ACHN (cell line): ENCODE data around the gene HSF2BP.
A peak's percentile ranks its signal among the peaks of the same experiment; 100 is the strongest.
"Not testable (repeated sequence)": the region's sequence is repeated elsewhere in the genome, so short reads cannot be mapped to it uniquely, and the experiment has no call there.

Experiments used
- DNase-seq: peaks from one replicate; pipeline ENCODE4 v3.0.0-alpha.2; 2015
- in situ Hi-C: cut with HindIII; loops from 2 replicates; pipeline ENCODE4 v1.10.0; 2017; ENCODE audit warnings: low sequenced_read_pairs, low pct_ligation_motif_present, low pct_unique_long_range_greater_than_20kb

HSF2BP gene

DNA sequence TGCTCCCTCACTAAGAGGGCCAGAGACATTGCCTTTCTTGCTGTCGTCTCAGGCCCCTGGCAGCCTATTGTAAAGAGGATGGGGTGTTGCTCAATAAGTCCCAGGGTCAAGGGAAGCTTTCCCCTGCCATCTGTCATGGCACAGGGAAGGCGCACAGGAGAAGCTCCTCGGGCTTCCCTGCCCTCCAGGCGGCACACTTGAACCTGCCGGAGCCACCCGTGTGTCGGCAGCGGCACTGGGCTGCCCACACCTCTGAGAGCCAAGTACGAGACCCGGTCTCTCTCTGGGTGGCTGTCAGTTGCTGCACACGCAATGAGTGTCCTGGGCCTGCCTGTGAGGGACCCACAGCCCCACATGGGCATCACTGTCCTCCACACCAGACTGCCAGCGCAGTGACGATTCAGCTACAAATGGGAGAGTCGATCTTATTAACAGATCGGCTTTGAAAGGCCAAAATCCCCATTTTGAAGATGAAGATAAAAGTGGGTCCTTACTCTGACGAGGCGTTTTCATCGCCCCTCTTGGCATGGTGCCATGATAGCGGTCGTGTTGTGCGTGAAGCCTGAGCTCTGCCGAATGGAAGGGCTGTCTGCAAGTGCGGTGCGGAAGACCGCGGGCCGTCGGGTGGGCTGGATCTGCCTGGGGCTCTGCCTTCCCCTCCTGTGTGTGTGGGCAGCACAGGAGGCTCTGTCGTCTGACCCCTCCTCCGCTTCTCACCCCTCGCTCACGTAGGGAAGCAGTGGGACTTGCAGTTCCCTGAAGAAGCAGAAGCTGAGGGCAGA lies 30.5 kb upstream of the HSF2BP start:
- in situ Hi-C loops = no loop called here

GRCh38 chr21:43688906-43689305 lies 29.6 kb upstream of the HSF2BP start:
- DNase-seq = no peak
- in situ Hi-C loops = no loop called here

More for the DNA sequence above, 30.5 kb upstream of the HSF2BP start:
- no peak for DNase-seq

DNA sequence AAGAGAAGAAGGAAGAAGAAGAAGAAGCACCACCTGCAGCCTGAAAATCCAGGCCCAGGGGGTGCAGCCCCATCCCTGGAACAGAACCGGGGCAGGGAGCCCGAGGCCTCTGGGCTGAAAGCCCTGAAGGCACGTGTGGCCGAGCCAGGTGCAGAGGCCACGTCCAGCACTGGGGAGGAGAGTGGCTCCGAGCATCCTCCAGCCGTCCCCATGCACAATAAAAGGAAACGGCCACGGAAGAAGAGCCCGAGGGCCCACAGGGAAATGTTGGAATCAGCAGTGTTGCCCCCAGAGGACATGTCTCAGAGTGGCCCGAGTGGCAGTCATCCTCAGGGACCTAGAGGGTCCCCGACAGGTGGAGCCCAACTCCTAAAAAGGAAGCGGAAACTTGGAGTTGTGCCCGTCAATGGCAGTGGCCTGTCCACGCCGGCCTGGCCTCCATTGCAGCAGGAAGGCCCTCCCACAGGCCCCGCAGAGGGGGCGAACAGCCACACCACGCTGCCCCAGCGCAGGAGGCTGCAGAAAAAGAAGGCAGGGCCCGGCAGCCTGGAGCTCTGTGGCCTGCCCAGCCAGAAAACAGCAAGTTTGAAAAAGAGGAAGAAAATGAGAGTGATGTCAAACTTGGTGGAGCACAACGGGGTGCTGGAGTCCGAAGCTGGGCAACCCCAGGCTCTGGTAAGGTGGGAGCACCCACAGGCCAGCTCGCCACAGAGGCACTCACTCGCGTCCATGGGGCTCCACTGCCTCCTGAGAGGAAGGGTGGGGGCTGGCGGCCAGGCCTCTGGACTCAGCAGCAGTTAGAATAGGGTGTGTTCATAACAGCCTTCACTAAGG lies 28.5 kb upstream of the HSF2BP start:
- DNase-seq = no peak
- in situ Hi-C loops = no loop called here

DNA sequence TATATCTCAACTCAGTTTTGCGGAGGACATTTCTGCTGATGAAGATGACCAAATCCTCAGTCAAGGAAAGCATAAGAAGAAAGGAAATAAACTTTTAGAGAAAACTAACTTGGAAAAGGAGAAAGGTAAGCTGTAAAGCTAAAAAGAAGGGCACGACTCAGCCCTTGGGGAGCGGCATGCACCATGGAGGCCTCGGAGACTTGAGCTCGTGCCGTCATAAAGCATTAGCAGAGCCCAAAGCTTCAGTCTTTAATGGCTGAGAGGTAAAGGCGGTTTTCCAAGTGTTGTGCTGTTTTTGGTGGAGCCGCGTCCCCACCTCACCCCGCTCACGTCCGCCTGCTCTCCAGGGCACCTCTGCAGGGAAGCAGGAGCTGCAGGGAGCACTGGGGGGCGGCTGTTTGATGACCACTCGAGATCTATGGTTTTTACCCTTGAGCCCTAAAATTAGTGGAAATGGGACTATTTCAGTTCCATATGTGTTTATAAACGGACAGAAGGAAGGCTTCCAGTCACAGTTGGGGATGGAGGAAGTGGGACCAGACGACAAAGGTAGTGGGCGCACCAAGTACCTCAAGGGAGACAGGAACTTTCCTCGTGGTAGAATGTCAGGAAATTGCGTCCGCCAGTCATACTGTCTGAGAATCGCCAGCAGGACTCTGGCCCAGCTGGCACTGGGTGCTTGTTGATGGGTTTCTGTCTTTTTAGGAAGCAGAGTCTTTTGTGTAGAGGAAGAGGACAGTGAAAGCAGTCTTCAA lies 27.7 kb upstream of the HSF2BP start:
- DNase-seq = no peak
- in situ Hi-C loops = no loop called here

GRCh38 chr21:43684424-43684823 lies 25.1 kb upstream of the HSF2BP start:
- in situ Hi-C loops = no loop called here
- DNase-seq = no peak

DNA sequence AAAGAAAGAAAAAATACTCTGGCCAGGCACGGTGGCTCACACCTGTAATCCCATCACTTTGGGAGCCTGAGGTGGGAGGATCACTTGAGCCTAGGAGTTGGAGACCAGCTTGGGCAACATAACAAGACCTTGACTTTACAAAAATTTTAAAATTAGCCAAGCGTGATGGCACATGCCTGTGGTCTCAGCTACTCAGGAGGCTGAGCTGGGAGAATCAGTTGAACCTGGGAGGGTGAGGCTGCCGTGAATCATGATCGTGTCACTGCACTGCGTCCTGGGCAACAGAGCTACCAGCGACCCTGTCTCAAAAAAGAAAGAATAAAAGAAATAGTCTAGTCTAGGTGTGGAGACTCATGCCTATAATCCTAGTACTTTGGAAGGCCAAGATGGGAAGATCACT lies 22.4 kb upstream of the HSF2BP start:
- in situ Hi-C loops = no loop called here
- DNase-seq = peak; percentile 37

DNA sequence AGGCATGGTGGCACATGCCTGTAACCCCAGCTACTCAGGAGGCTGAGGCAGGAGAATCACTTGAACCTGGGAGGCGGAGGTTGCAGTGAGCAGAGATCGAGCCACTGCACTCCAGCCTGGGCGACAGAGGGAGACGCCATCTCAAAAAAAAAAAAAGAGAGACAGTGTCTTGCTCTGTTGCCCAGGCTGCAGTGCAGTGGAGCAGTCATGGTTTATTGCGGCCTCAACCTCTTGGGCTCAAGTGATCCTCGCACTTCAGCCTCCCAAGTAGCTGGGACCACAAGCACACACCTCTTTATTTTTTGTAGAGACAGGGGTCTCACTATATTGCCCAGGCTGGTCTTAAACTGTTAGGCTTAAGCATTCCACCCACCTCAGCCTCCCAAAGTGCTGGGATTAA lies 21.1 kb upstream of the HSF2BP start:
- DNase-seq, in situ Hi-C loops: not testable (repeated sequence)

DNA sequence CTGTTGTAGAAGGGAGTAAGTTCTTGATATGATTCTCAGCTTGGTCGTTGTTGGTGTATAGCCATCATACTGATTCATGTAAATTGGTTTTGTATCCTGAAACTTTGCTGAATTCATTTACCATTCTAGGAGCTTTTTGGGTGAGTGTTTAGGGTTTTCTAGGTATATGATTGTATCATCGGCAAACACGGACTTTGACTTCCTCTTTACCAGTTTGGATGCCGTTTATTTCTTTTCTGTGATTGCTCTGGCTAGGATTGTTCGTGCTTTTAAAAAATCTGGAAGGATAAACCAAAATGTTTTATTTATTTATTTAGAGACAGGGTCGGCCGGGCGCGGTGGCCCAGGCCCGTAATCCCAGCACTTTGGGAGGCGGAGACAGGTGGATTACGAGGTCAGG lies 20.7 kb upstream of the HSF2BP start:
- in situ Hi-C loops = no loop called here
- no peak for DNase-seq

- in situ Hi-C loops = no loop called here
- DNase-seq = no peak
These were observed 17.1 kb upstream of the HSF2BP start for GRCh38 chr21:43676391-43676790.

DNA sequence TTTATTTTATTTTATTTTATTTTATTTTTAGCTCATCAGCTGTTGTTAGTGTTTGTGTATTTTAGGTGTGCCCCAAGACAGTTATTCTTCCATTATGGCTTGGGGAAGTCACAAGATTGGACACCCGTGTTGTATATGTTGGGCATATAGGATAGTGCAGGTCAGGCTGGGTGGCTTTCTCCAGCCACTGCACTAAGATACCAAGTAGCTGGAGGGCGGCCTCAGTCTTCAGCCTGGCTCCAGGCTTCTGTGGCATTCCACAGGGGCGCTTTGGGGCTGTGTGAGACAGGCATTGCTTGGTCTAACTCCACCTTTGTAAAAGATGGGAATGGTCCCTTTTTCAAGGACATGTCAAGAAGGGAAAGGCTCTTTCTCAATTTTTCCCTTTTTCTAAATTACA lies 16.6 kb upstream of the HSF2BP start:
- in situ Hi-C loops = no loop called here
- DNase-seq = no peak

DNA sequence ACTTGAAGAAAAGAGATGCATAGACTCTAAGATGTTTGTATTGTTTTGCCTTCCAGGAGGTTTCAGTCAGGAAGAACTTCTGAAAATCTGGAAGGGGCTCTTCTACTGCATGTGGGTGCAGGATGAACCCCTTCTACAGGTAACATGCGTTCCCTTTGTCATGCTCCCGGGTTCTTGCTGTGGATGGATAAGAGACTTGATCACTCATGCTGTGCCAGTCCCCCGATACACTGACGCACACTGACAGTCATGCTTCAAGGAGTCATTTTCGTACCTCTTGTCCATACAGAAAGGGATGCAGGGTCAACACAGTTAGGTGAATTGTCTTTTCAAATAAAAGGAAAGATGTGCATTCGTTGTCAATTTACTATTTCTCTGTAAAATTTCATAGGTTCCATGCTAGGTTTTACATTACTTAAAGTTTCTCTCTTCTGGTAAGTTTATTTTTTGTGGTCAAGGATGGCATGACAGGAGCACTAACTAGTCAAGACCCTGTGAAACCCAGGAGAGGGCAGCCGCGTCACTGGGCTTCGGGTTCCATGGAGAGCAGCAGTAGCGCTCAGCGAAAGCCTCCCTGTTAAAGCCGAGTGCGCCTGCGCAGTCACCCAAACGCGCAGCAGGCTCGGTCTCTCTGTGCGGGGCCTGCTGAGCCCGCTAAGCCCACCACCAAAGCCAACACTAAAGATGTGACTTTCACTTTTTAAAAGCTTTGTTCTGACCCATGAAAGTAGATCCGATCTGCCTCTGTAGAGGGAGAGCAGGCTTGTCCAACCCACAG lies 10.7 kb upstream of the HSF2BP start:
- no peak for DNase-seq
- in situ Hi-C loops = no loop called here

DNA sequence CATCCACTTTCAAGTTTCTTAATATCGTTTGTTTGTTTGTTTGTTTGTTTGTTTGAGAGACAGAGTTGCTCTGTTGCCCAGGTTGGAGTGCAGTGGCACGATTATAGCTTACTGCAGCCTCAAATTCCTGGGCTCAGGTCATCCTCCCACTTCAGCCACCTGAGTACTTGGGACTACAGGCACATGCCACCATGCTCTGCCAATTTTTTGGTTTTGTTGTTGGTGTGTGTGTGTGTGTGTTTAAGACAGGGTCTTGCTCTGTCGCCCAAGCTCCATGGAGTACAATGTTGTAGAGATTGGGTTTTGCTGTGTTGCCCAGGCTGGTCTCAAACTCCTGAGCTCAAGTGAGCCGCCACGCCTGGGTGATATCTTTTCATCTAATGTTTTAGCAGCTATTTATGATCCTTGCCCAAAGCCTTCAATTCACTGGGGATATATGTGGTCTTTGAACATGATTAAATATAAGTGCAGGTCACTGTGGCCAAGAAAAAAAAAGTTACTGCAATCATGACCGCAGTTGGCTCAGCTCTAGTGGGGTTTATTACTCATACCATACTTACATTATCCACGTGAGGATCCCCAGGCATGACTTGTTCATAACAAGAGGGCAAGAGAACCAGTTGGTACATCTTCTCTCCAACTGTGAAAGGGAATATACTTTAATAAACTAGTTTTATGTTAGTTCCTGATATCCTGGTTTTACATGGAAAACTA lies 8.1 kb upstream of the HSF2BP start:
- DNase-seq = no peak

GRCh38 chr21:43665879-43666278 lies 6.6 kb upstream of the HSF2BP start:
- in situ Hi-C loops = no loop called here
- no peak for DNase-seq

More for the DNA sequence above, 8.1 kb upstream of the HSF2BP start:
- in situ Hi-C loops = no loop called here

GRCh38 chr21:43664358-43664757 lies 5.1 kb upstream of the HSF2BP start:
- DNase-seq = no peak
- in situ Hi-C loops = no loop called here

DNA sequence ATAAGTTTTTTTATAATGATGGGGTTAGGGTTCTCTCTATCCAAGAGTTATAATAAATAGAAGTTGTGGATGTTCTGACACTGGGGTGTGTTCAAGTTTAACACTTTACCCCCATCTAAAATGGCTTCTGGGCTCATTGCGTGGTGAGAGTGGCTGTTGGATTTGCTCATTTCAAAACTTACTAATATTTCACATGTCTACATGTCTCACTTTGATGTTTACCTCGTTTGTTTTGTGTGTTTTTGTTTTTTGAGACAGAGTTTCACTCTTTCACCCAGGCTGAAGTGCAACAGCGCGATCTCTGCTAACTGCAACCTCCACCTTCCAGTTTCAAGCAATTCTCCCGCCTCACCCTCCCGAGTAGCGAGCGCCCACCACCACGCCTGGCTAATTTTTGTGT lies 3.7 kb upstream of the HSF2BP start:
- in situ Hi-C loops = no loop called here
- no peak for DNase-seq

DNA sequence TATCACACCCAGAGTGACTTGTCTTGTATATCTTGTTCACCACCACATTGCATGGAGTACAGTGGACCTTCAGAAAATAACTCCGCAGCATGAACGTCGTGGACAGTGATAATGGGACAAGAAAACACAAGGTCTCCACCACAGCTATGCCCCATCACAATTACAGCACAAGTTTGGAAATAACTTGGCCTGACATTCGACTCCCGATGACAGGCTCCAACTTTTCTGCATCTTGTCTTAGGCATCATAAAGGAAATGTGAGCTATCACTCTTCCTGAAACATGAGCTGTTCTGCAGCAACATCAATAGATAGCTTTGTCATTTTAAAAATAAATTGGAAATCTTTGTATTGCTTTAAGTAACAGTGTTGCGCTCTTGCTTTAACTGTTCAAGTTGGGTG lies 3.0 kb upstream of the HSF2BP start:
- in situ Hi-C loops = no loop called here
- DNase-seq = no peak

- no peak for DNase-seq
- in situ Hi-C loops = no loop called here
These were observed 536 bp downstream of the HSF2BP start for GRCh38 chr21:43658769-43659135.
